GM18508 (cell line): Measurements from ENCODE around the gene PML.

Experiments used
- ATAC-seq: cut with Tn5 transposase; IDR thresholded peaks from one replicate; pipeline ENCODE4 v1.9.1; 2021; ENCODE audit warnings: moderate number of reproducible peaks; ENCODE audit not compliant: insufficient read depth, unreplicated experiment

Gene PML

DNA sequence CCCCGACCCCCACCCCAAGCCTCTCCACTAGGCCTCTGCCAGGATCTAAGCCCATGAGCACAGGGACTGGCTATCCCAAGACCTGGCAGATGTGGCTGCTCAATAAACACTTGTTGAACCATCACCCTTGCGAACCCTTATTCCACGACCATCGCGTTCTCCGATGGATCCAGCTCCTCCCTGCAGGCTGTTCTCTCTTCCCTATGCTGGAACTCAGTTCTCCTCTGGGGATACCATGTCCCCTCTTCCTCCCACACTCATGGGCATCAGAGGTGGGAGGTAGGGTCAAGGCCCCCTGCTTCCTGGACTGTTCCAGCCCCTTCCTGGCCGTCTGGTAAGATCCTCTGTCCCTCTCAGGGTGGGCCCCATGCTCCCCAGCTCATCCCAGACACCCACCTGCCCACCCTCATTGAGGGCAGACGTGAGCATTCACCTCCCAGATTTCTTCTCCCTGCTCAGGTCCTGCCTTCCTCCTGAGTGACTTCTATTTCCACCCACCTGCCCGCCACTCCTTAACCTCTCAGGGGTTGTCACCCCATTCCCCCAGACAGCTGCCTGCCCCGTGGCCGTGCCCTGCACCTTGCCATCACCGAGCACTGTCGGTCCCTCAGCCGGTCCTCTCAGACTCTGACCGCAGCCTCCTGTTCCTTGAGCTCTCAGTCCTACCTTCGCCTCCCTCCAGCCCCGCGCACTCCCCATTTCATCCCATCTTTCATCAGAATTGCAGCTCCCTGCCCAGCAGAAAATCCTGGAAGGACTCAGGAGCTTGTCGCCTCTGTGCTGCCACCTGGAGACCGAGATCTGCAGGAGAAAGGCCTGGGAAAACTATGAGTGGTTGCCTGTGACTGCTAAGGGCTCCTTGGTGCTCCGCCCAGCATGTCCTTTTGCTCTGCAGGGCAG lies 42.0 kb downstream of the PML start:
- ATAC-seq = no peak

DNA sequence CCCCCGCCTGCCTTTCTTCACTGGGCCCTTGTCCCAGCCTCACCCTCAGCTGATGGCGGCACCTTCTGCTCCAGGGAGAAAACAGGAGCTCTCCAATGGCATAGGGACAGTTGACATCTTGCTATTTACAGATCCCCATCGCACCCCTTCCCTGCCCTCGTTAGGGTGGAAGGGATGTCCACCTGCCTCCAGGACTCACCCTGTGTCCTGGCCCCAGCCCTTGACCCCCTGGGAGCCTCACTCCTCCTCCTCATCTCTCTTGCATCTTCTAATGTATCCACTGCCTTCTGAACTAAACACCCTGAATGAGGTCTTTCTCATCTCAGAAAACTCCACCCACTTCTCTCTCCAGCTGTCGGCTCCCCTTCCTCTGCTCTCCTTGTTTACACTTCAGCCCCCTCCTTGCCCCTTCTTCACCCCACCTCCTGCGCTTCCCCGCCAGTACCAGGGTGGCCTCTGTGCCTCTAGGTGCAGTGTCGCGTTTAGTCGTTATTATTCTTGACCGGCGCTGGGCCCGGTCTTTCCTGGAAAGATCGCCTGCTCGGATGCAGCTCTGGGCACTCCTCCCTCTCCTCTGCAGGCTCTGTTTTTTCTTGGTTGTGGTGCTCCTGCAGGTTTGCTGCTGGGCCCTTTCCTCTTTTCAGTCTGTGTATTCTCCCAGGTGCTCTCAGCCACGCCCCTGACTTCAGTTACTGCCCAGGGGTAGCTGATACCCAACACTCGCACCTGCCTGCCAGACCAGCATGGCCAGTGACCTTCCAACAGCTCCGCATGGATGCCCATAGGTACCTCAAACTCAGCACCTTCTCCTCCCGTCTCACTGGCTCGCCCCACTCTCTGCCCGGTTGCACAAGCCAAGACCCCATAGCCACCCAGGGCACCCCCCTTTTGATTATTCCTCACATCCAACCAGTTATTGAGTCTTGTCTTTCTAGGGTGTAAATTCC lies 42.9 kb downstream of the PML start:
- no peak for ATAC-seq

- no peak for ATAC-seq
These were observed 44.5 kb downstream of the PML start for GRCh38 chr15:74038707-74039655.

DNA sequence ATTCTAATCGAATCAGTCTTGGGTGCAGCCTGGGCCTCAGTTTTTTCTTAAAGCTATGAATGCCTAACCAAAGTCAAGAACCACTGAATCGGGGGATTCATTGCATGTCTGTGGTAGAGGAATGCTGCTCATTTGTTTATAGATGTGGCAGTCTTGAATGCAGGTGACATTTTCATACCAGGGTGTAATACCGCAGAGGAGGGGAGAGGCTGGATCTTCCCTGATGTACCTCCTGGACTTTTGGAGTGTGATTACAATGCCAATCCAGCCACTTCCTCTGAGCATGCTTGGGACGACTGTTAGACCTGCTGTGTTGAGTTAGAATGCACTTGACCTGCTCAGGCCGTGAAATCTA lies 45.1 kb downstream of the PML start:
- no peak for ATAC-seq

DNA sequence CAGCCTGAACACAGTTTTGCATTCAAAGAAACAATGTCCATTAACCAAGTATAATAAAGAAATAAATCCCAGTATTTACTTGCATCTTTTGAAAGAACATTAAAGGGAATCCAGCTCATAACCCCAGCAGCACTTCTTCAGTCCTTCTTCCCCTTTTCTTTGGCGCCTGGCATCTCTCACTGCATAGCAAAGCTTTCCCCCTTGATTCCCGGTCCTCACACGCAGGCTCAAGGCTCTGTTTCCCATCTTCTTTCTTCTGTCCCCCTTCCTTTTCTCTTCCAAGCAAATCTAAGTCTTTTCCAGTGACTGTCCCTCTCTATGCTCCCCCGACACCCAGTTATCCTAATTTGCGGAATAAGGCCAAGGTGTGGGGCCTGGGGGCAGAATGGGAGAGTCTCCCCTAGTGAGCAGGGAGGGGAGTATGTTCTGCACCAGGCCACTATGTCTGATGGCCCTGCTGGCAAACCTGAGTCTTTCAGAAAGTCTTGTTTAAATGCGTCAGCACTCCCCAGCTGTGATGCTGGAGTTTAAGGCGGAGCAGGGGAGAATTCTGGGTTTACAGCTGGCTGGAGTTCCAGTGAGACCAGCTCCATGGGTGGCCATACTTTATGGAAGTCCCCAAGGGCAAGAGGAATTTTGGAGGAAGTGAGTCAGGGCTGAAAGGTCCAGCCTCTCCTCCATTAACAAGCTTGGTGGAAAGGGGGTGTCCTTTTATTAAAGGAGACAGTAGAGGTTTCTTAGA lies 45.8 kb downstream of the PML start:
- no peak for ATAC-seq

DNA sequence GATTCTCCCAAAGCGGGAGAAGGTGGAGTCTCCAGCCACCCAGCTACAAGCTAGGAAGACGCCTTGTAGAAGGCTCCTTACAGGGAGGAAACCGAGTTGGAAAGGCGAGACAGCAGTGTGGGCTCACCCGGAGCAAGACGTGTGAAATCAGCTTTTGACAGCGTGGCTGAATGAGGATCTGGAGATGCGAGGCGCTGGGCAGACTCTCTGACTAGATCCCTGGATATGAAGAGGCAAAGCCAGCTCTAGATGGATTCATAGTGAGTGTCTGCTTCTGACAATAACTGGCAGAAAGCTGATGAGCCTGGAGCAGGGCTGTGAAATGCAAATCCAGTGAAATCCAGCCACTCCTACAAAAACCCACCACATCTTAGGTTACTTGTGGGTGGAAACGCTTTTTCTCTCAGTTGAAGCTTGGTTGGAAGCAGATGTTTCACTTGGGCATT lies 46.8 kb downstream of the PML start:
- no peak for ATAC-seq

DNA sequence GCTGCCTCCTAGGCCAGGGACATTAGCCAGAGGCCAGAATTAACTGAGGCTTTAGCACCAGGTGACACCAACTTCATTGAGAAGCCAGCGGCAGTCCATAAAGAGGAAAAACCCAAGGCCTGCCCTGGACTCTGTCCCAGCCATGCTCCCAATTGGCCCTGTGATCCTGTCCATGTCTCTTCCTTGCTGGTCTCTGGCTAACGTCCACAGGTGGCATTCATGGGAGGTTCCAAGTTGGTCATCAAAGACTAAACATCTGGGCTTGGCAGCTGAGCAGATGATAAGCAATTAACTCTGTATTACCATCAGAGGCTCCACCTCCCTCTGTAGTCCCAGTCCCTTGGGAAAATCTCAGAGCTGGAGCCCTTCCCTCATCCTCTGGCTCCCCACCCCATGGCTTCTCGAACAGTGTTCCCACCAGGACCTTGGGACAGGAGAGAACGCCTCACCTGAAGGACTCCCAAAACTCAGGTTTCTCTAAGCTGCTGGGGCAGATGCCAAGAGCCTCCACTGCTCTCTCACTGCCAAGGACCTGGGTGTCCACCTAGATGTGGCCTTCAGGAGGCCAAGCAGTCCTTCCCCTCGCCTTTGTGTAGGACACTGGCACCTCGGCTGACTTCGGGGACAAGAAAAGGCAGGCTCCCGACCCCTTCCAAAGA lies 47.4 kb downstream of the PML start:
- no peak for ATAC-seq

- no peak for ATAC-seq
These were observed 48.3 kb downstream of the PML start for GRCh38 chr15:74042603-74043424.

DNA sequence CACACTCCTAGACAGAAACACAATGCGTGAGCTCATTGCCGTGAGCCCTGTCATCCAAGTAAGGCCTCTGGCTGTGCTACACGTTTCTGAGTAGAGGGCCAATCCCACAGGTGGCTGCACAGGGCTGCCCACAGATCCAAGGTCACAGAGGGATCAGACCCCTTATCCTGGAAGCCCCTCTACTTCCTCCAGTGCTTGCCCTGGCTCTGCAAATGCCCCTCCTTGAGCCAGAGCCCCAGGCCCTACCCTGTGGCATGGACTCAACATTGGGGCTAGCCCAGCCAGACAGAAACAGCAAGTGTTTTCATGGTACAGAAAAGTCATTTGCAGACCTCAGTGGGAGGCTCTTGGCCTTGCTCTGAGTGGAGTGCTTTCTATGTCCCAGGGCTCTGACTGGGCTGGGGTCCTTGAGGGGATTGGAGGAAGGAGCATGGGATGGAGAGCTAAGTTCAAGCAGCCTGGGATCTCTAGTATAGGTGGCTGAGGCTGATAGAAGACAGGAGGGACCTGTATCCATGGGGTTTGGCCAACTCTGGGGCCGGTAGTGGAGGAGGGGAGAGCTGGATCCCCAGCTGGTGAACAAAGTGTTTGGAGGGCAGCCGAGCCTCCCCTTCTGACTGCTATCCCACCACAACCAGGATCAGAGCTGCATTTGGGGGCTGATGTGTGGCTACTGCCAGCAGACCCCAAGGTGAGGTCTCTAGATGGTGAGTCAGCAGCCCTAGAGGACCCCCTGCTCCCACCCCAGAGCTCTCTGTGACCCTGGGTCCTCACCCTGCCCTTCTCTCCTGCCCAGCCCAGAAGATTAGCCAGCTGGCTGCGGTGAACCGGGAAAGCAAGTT lies 49.1 kb downstream of the PML start:
- ATAC-seq = no peak

GRCh38 chr15:74044267-74045110 lies 50.0 kb downstream of the PML start:
- ATAC-seq = no peak

- ATAC-seq = no peak
These were observed 50.7 kb downstream of the PML start for GRCh38 chr15:74045184-74045583.

DNA sequence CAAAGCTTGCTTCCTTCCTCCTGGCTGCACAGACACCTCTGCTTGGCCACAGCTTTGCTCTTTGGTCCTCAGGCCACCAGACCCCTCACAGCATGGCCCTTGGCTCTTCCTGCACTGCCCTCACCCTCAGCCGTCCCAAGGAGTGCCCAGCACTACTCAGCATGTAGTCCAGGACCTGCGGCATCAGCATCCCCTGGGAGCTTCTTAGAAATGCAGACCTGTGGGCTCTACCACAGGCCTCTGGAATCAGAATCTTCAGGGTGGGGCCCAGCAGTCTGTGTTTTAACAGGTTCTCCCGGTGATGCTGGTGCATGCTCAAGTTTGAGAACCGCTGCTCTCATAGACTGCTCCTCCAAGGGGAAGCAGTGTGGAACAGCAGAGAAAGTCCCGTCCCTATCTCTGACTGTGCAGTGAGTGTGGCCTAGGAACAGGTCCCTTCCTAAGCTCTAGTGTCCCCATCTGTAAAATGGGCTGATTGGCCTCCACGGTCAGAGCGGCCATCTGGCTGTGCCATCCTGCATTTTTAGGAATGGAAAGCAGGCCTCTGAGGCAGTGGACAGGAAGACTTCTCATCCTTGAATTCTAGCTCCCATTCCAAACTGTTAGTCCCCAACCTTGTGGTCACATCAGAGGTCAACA lies 51.2 kb downstream of the PML start:
- no peak for ATAC-seq

GRCh38 chr15:74046275-74046674 lies 51.8 kb downstream of the PML start:
- no peak for ATAC-seq

DNA sequence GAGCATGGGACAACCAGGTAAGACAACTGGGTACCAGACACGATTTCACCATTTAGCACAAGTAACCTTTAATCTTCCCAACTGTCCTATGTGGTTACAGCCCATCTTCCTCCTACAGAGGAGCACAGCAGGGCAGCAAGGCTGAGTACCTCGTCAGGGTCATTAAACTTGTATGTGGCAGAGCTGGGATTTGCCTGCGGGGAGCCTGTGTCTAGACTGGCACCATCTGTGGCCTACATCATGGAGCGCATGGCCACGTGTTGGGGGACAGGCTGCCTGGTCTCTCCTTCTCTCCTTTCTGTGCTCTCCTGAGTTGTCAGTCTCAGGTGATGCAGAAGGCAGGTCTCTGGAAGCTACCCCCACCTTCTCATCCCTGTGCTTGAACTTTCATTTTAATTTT lies 55.6 kb downstream of the PML start:
- no peak for ATAC-seq

DNA sequence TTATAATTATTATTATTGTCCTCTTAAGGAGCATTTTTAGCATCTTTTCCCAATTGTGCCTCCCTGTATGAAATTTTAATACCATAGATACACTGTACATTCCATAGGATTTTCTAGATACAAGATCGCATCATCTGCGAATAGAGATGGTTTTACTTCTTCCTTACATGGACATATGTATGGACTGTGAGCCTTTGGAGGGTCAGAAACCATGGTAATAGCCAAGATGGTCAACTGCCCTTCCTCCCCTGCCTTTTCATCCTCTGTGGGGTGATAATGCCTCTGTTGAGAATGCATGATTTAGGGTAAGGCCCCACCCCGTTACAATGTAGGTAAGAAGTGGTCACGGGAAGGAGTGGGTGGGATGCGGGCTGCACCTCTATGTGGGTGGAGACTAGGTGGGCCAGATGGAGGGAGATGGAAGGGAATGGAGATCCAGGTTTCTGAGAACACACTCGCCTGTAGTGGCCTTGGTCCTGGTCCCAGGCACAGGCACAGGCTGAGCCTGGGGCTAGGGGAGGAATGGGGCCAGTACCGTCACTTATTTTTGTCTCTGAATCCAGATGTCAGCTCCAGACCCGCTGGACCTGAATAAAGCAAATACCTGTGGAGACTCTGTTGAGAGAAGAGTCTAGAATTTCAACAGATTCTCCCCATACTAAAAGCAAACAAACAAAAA lies 56.2 kb downstream of the PML start:
- ATAC-seq = no peak
